ENCODE results near the gene GRIK3.
"Not testable (repeated sequence)": the region's sequence is repeated elsewhere in the genome, so short reads cannot be mapped to it uniquely, and the experiment has no call there.

GRIK3 gene

DNA sequence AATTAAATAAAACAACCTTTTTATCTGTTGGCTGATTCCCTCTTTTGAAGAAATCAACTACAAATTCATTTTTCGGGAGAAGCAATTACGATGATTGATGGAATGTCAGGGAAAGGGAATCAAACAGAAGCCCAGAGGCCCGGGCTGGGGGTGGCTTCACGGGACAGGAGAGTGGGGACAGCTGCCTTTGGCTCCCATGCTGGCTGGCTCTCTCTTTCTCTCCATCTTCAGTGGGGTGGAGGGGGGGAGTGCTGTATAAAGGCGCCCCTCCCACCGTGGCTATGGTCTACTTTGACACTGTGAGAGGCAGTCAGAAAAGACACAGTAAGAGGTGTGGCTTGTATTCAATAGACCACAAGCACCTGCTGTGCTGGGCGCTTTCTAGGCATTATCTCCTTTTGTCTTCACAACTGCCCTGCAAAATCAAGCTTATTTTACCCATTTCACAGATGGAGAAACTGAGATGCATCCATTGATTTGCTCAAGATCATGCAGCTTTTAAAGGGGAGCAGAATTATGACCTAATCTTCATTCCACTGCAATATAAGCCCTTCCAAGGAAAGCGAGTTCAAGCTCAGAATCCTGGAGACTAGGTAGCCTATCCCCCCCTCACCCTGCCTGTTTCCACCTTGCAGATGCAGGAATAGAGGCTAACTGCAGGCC is 92.9 kb downstream of the GRIK3 start:
- DNase-seq (ENCODE audit: low read depth) = no peak

DNA sequence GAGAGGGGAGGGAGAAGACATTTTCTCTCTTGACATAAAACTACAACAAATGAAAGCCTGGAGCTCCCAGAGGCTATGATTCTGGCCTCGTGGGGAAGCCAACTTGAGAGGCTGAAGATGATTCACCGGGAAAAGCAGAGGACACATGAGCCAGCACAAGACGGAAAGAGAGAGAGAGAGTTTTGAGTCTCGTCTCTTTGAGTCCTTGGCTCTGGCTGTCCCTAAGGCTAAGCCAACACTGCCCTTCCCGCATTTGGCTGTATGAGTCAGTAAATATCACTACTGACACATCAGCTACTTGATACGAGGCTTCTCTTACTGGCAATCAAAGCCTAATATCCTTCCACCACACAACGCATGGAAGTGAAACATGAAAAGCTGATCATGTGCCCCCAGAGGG is 95.5 kb downstream of the GRIK3 start:
- no peak for DNase-seq (ENCODE audit: low read depth)

DNA sequence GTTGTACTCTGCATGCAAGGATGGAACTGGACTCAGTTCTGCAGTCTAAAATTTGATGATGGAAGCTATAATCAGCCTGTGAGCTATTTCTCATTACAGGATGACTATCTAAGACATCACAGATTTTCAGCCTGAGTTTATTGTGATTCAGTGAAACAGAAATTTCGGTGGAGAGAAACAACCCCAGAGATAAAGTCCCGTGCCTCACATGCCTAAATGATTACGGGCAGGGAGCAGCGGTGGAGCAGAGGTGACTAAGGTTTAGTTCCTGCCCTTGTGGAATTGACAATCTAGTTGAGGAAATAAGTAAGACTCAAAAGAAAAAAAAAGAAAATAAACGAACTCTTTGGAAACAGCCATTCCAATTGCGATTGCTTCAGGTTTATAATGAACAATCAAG is 96.9 kb downstream of the GRIK3 start:
- no peak for DNase-seq (ENCODE audit: low read depth)

DNA sequence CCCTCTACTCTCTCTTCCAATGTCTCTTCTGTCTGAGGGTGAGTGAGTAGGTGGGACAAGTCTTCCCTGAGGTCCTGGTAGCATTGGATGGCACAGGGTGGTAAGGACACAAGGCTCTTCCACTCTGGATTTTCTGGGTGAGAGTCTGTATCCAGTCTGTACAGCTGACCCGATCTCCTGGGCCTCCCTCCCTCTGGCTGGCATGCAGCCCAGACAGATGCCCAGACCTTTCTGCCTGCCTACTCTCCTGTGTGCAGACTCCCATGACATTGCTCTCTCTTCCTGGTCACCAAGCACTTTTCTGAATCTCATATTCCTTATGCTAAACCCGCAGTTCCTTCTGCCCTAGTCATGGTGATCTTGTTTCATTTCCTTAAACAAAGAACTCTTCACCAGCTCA is 100.3 kb downstream of the GRIK3 start:
- DNase-seq (ENCODE audit: low read depth) = no peak

DNA sequence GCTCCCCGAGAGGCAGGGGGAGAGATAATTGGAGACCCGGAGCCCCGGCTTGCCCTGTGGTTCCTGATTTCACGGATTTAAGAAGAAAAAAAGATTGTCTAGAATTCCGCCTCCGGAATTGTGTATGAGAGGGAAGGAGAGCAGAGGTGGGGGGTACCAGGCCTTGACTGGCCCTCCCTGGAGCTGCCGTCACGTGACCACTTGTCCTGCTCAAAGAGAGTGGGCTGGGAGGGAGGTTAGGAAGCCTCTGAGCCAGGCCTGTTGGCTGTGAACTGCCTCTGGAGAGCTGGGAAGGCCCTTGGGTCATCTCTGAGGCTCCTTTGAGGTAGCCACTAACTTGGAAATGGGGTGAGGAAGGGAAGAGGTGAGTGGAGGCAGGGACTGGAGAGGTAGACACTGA is 106.5 kb downstream of the GRIK3 start:
- no peak for DNase-seq (ENCODE audit: low read depth)

DNA sequence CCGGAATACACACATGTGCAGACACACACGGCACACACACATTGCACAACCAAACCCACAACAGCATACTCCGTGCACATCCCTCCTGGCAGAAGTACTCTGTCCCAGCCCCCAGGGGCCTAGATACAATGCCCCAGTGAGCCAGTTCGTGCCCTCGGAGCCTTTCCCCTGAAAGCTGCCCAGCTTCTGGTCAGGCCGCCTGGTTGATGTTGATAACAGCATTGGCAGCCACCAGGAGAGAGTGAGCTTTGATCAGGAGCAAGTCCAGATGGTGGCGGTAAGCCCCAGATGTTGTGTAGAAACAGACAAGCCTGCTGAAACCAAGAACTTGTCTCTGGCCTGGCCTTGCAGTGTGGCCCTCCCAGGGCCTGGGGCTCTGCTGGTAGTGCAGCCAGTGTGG is 109.1 kb downstream of the GRIK3 start:
- no peak for DNase-seq (ENCODE audit: low read depth)

- no peak for DNase-seq (ENCODE audit: low read depth)
These were observed 110.0 kb downstream of the GRIK3 start for GRCh38 chr1:36924282-36924811.

GRCh38 chr1:36922593-36923426 is 111.5 kb downstream of the GRIK3 start:
- DNase-seq (ENCODE audit: low read depth) = no peak

DNA sequence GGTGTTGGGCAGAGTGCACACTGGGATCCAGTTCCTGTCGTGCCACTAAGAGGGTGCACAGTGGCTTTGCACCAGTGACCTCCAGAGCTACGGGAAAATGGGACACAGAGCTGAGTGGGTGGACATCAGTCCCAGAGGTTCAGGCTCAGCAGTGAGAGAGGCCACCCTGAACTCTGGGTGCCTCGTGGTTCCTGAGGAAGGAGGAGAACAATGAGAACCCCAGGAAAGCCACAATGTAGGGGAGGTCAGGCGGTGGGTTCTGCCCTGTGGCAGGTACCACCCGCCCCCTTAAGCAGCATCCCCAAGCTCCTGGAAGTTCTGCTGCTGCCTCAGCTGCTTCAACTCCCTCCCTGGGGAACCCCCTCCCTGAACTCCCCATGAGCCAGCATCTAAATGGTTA is 112.2 kb downstream of the GRIK3 start:
- DNase-seq (ENCODE audit: low read depth) = no peak

DNA sequence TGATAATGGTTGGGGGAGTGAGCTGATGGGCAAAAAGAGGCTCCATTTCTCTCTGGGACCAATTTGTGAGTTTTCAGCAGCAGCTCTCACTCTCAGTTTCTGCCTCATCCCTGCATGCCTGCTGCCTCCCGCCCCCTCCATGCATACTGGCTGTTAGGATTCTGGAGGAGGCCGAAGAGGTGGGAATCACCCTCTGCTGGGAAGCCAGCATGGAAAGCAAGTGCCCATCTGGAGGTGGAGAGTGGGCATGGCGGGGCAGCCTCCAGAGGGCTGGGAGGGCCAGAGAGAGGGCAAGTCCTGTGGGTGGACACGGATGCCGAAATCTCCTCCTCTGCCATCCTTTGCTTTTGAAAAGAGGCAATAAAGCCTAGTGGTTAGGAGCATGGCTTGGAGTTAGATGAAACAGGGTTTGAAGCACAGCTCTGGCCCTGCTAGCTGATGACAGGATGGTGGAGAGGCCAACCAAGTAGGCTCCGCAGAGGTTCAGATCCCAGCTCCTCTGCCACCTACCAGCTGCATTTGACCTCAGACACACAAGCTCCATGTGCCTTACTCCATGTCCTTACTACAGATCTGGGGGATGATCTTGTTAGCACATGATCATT is 113.4 kb downstream of the GRIK3 start:
- no peak for DNase-seq (ENCODE audit: low read depth)

- no peak for DNase-seq (ENCODE audit: low read depth)
These were observed 113.9 kb downstream of the GRIK3 start for GRCh38 chr1:36920371-36920770.

DNA sequence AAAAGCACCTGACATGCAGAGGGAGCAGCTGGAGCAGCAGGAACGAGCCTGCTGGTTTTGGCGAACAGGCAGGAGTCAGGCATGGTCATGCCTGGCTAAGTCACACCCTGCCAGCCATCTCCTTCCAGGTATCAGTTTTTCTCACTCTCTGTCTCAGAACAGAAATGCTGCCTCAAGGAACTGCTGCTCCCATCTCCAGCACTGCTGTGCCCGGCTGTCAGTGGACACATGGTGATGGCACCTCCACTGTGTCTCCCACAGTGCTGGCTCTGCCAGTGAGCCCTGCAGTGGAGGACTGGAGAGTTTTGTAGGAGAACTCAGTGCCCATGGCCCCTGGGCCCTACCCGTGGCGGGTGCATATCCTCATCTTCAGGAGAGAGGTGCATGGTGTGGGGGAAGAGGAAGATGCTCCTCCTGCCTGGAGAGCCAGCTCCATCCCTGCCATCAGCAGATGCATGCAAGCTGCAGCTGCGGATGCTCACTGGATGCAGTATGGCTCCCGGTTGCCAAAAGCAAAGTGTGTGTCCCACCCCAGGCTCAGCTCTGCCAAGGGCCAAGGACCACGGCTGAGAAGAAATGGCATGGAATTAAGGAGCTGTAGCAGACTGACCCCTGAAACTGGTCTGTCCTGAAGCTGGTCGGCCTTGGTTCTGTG is 114.7 kb downstream of the GRIK3 start:
- DNase-seq (ENCODE audit: low read depth) = no peak

DNA sequence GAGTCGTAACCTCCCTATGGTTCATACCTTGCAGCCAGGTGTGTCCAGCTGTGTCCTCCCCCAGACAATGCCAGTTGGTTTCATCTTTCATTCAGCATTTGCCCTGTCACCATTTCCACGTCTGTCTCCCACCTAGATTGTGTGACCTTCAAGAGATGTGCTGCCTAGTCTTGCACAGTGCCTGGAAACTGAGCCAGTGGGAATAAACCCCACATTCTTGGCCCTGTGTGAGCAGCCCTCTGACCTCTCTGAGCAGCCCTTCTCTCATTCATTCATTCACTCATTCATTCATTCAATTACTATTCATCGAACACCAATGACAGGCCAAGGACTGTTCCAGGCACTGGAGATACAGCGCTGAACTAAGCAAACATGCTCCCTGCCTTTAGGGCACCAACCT is 115.7 kb downstream of the GRIK3 start:
- DNase-seq (ENCODE audit: low read depth) = no peak

DNA sequence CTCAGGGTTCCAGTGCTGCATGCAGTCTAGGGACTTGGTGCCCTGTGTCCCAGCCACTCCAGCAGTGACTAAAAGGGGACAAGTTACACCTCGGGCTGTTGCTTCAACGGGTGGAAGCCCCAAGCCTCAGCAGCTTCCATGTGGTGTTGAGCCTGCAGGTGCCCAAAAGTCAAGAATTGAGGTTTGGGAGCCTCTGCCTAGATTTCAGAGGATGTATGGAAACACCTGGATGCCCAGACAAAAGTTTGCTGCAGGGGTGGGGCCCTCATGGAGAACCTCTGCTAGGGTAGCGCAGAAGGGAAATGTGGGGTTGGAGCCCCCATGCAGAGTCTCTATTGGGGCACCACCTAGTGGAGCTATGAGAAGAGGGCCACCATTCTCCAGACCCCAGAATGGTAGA is 117.8 kb downstream of the GRIK3 start:
- not testable (repeated sequence) for DNase-seq (ENCODE audit: low read depth)

- no peak for DNase-seq (ENCODE audit: low read depth)
These were observed 120.7 kb downstream of the GRIK3 start for GRCh38 chr1:36913484-36914060.

- no peak for DNase-seq (ENCODE audit: low read depth)
These were observed 121.3 kb downstream of the GRIK3 start for GRCh38 chr1:36913016-36913415.

- no peak for DNase-seq (ENCODE audit: low read depth)
These were observed 121.9 kb downstream of the GRIK3 start for GRCh38 chr1:36912365-36912865.

DNA sequence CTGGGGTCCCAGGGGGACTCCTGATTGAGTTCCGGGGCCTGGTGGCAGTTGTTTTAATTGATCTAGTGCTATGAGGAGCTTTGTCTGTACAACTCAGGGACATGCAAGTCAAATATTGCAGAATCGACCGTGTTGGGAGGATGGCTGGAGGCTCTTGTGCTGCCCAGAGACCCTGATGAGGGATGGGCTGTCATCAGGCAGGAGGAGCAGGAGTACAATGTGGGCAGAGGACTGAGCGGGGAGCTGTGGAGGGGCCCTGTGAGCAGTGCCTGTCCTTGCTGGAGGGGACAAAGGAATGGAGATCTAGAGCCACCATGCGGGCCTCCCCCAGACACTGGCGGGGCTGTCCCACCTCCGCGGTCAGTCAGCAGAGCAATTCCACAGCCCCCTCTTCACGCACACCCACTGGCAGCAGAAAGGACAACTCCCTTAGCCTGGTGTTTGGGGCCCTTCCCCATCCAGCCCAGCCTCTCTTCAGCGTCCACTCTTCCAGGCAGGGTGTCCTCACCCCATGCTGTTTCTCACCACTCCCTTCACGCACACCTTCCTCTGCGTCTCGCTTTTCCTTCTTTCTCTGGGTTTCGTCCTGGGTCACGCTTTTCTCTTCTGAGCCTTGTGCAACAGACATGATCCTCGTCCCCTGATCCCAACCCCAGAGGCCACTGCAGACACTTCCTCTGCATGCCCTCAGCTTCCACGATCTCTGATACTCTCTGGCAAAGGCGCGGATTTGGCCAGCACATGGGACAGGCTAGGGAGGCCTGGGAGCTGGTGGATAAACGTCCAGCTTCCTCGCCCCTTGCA is 122.6 kb downstream of the GRIK3 start:
- DNase-seq (ENCODE audit: low read depth) = no peak

DNA sequence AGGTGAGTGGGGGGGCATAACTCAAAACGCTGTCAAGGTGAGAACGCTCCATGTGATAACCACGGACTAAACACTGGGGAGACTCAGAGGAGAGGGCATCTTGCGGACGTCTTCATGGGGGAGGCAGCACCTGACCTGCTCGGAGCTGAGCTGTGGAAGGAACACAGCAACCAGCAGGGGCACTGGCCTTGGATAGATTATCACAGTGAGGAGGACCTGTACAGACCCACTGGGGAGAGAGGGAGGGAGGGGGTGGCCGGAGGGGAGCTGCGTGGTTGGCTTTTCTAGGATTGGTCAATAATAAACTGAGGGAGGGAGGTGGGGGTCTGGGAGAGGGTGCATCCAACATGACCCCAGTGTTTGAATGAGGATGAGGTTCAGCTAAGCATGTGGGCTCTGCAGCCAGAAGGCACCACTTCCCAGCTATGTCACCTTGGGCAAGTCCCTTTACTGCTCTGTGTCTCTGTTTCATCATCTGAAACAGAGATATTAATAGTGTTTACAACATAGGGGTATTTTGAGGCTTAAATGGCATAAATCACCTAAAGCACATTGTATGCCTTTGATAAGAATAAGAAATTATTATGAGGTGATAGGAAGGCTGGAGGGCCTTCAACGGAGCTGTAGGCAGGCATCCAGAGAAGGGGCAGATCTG is 123.3 kb downstream of the GRIK3 start:
- DNase-seq (ENCODE audit: low read depth) = no peak

GRCh38 chr1:36909946-36910725 is 124.2 kb downstream of the GRIK3 start:
- no peak for DNase-seq (ENCODE audit: low read depth)
